B cell (primary cell): ENCODE data around the gene AOAH.

Experiments used
- CTCF ChIP-seq: fragments of 200-600 bp; IDR thresholded peaks from one replicate; pipeline ENCODE4 v1.8.0; 2022; ENCODE audit warnings: antibody characterized with exemption, mild to moderate bottlenecking
- EZH2 ChIP-seq: IDR thresholded peaks from 2 replicates; pipeline ENCODE4 v1.6.1; 2012; ENCODE audit warnings: borderline replicate concordance, low read depth, mild to moderate bottlenecking, moderate library complexity, low read length; ENCODE audit not compliant: insufficient read depth, poor library complexity, severe bottlenecking

GRCh38 chr7:36613031-36613614 is 111.2 kb downstream of the AOAH start:
- no peak for TF ChIP-seq EZH2
- no peak for TF ChIP-seq CTCF
